ENCODE data around the gene UBE4B.

DNA sequence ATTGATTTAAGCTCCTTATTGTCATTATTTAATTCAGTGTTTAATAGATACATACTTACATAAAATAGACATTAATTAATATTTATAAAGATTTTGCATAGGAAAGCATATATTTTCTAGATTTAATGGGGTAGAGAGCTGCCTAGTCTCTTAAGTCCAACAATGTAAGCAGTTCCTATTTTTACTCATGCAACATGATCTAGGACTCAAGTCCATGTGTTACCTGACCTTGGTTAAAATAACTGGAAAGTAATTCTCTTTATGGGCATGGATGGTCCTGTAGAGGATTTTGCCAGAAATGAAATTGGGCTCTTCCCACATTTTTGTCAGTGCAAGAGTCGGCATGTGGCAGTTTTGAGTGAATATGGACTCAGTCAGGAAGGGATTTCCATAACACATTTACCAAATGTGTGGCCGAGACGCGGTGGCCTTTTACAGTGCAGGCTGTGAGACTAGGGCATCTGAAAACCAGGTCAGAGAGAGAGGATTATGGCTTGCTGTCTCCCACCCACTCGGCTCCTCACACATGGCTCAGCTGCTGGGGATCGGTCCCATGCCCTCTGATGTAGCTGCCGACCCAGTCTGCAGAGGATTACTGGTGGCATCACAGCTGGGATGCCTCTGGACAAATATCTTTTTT is 171.4 kb downstream of the UBE4B start:
- TF ChIP-seq HNRNPUL1 (IDR thresholded peaks at IDR 0.05; ENCODE audit: low read length) (no peak), MYBL2 (IDR thresholded peaks at IDR 0.05; ENCODE audit: low read depth) (no peak), MYBL2 (CRISPR knock-in tag; IDR thresholded peaks at IDR 0.05; ENCODE audit: borderline replicate concordance) (no peak), EGR1 (conservative IDR thresholded peaks at IDR 0.05) (no peak), GABPB1 (CRISPR knock-in tag; IDR thresholded peaks at IDR 0.05) (no peak), MAFK (IDR thresholded peaks at IDR 0.05; ENCODE audit: low read length) (no peak), ATF7 (IDR thresholded peaks at IDR 0.05) (no peak), CBX5 (IDR thresholded peaks at IDR 0.05; ENCODE audit: borderline replicate concordance, low read depth) (no peak)
- TF ChIP-seq, protein P1, sequence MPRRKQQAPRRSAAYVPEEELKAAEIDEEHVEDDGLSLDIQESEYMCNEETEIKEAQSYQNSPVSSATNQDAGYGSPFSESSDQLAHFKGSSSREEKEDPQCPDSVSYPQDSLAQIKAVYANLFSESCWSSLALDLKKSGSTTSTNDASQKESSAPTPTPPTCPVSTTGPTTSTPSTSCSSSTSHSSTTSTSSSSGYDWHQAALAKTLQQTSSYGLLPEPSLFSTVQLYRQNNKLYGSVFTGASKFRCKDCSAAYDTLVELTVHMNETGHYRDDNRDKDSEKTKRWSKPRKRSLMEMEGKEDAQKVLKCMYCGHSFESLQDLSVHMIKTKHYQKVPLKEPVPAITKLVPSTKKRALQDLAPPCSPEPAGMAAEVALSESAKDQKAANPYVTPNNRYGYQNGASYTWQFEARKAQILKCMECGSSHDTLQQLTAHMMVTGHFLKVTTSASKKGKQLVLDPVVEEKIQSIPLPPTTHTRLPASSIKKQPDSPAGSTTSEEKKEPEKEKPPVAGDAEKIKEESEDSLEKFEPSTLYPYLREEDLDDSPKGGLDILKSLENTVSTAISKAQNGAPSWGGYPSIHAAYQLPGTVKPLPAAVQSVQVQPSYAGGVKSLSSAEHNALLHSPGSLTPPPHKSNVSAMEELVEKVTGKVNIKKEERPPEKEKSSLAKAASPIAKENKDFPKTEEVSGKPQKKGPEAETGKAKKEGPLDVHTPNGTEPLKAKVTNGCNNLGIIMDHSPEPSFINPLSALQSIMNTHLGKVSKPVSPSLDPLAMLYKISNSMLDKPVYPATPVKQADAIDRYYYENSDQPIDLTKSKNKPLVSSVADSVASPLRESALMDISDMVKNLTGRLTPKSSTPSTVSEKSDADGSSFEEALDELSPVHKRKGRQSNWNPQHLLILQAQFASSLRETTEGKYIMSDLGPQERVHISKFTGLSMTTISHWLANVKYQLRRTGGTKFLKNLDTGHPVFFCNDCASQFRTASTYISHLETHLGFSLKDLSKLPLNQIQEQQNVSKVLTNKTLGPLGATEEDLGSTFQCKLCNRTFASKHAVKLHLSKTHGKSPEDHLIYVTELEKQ (CRISPR knock-in tag; IDR thresholded peaks at IDR 0.05): no peak
- TF ChIP-seq, protein P2, sequence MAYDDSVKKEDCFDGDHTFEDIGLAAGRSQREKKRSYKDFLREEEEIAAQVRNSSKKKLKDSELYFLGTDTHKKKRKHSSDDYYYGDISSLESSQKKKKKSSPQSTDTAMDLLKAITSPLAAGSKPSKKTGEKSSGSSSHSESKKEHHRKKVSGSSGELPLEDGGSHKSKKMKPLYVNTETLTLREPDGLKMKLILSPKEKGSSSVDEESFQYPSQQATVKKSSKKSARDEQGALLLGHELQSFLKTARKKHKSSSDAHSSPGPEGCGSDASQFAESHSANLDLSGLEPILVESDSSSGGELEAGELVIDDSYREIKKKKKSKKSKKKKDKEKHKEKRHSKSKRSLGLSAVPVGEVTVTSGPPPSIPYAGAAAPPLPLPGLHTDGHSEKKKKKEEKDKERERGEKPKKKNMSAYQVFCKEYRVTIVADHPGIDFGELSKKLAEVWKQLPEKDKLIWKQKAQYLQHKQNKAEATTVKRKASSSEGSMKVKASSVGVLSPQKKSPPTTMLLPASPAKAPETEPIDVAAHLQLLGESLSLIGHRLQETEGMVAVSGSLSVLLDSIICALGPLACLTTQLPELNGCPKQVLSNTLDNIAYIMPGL (CRISPR knock-in tag; IDR thresholded peaks at IDR 0.05): no peak
- TF ChIP-seq, protein P3, sequence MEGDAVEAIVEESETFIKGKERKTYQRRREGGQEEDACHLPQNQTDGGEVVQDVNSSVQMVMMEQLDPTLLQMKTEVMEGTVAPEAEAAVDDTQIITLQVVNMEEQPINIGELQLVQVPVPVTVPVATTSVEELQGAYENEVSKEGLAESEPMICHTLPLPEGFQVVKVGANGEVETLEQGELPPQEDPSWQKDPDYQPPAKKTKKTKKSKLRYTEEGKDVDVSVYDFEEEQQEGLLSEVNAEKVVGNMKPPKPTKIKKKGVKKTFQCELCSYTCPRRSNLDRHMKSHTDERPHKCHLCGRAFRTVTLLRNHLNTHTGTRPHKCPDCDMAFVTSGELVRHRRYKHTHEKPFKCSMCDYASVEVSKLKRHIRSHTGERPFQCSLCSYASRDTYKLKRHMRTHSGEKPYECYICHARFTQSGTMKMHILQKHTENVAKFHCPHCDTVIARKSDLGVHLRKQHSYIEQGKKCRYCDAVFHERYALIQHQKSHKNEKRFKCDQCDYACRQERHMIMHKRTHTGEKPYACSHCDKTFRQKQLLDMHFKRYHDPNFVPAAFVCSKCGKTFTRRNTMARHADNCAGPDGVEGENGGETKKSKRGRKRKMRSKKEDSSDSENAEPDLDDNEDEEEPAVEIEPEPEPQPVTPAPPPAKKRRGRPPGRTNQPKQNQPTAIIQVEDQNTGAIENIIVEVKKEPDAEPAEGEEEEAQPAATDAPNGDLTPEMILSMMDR (IDR thresholded peaks at IDR 0.05 in 2 of 3, conservative IDR thresholded peaks at IDR 0.05 in 1 of 3; ENCODE audit: insufficient read depth in 2 of 3, low read depth in 1 of 3, low read length in 3 of 3): no peak
- TF ChIP-seq, protein P4, sequence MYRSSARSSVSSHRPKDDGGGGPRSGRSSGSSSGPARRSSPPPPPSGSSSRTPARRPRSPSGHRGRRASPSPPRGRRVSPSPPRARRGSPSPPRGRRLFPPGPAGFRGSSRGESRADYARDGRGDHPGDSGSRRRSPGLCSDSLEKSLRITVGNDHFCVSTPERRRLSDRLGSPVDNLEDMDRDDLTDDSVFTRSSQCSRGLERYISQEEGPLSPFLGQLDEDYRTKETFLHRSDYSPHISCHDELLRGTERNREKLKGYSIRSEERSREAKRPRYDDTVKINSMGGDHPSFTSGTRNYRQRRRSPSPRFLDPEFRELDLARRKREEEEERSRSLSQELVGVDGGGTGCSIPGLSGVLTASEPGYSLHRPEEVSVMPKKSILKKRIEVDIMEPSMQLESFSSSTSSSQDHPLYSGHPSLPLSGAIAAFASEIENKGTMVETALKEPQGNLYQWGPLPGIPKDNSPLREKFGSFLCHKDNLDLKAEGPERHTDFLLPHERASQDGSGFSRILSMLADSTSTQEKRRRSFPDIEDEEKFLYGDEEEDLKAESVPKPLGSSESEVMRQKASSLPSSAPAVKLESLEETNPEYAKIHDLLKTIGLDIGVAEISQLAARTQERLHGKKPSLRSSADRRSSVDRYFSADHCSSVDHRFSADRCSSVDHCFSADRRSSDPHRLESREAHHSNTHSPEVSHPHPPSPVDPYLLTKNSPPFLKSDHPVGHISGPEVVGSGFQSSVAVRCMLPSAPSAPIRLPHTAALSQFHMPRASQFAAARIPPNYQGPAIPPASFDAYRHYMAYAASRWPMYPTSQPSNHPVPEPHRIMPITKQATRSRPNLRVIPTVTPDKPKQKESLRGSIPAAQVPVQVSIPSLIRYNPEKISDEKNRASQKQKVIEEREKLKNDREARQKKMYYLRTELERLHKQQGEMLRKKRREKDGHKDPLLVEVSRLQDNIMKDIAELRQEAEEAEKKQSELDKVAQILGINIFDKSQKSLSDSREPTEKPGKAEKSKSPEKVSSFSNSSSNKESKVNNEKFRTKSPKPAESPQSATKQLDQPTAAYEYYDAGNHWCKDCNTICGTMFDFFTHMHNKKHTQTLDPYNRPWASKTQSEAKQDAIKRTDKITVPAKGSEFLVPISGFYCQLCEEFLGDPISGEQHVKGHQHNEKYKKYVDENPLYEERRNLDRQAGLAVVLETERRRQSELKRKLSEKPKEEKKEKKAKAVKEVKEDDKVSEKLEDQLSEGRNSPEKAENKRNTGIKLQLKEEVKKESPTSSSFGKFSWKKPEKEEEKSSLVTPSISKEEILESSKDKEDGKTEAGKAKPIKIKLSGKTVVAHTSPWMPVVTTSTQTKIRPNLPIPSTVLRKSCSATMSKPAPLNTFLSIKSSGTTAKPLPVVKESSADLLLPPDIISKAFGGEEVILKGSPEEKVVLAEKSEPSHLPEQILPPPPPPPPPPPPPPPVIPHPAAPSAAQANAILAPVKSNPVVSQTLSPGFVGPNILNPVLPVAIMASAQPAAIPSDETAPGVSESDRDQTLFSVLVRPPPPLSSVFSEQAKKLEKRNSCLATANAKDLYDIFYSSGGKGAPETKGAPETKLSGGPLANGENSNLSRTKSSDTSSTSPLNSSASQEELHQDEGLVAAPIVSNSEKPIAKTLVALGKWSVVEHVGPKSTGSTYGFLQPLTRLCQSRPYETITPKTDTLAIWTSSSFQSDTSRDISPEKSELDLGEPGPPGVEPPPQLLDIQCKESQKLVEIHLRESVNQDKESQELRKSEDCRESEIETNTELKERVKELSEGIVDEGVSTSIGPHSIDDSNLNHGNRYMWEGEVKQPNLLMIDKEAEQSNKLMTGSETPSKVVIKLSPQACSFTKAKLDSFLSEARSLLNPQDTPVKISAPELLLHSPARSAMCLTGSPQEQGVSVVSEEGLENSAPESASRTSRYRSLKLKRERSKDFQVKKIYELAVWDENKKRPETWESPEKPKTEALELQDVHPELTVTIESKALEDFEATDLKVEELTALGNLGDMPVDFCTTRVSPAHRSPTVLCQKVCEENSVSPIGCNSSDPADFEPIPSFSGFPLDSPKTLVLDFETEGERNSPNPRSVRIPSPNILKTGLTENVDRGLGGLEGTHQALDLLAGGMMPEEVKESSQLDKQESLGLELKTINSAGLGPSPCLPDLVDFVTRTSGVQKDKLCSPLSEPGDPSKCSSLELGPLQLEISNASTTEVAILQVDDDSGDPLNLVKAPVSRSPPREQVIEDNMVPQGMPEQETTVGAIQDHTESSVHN (IDR thresholded peaks at IDR 0.05; ENCODE audit: borderline replicate concordance in 1 of 2, low read depth in 1 of 2): no peak

Measured in K562 (cell line).